ENCODE data around the gene CASP14. TPM values are rescaled to one million over a fixed set of nuclear protein-coding genes. Genes with fewer than 3 reads are reported as not detected.

The CASP14 gene
- total and polyA plus RNA-seq, 9 of the 15 experiments (the other 6 are each of a cell fraction or from before 2014, with no cell fraction given), result not detected

GRCh38 chr19:15022752-15023151, 26.5 kb upstream of the CASP14 start:
- no peak overlapping the region for H3K4me2 ChIP-seq (ENCODE audit: insufficient read depth, low read length)
- CTCF ChIA-PET (ENCODE audit: low intra/inter-chr PET ratio), result no interaction called here
- no peaks in the 10 kb centered on the region for H3K9me1 ChIP-seq (ENCODE audit: control insufficient read depth, insufficient read depth, low read length)
- 28% methylated on average over 21 of the region's 31 CpGs for WGBS (ENCODE audit: insufficient coverage, low coverage, missing lambda C conversion rate)
- TF ChIP-seq, protein P1, sequence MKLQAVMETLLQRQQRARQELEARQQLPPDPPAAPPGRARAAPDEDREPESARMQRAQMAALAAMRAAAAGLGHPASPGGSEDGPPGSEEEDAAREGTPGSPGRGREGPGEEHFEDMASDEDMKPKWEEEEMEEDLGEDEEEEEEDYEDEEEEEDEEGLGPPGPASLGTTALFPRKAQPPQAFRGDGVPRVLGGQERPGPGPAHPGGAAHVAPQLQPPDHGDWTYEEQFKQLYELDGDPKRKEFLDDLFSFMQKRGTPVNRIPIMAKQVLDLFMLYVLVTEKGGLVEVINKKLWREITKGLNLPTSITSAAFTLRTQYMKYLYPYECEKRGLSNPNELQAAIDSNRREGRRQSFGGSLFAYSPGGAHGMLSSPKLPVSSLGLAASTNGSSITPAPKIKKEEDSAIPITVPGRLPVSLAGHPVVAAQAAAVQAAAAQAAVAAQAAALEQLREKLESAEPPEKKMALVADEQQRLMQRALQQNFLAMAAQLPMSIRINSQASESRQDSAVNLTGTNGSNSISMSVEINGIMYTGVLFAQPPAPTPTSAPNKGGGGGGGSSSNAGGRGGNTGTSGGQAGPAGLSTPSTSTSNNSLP (IDR thresholded peaks at IDR 0.05; ENCODE audit: borderline replicate concordance, low read depth, low read length), result no peak
- no peak for TF ChIP-seq TSC22D4 (tag; IDR thresholded peaks at IDR 0.05)
- no peak for TF ChIP-seq TRIM24 (IDR thresholded peaks at IDR 0.05)
- no peak for TF ChIP-seq GATAD2B (IDR thresholded peaks at IDR 0.05; ENCODE audit: borderline replicate concordance)
- POLR2A ChIA-PET, result interaction anchor here (0.7 kb wide), 1 partner anchor 42 kb away, joined by 3 read pairs; no protein-coding TSS in a partner anchor
- no peak for DNase-seq (ENCODE audit: extremely low read depth in 1 of 4, low spot score in 3 of 4)
- H3K4me1 ChIP-seq (replicated peaks in 1 of 2; ENCODE audit: control insufficient read depth in 2 of 2, insufficient read depth in 2 of 2, low read length in 2 of 2), result peaks cover 0 to 5% of the 10 kb centered on the region in 2 experiments; a peak in 1 of 5 replicates
- no peaks in the 10 kb centered on the region for H4K20me1 ChIP-seq (replicated peaks; ENCODE audit: control insufficient read depth, insufficient read depth, low read length)
- FAIRE-seq, result no peak
- intact Hi-C loops (cut with micrococcal nuclease), result no loop called here
- no peaks in the 10 kb centered on the region for H3K36me3 ChIP-seq (ENCODE audit: control insufficient read depth, insufficient read depth, low read length)
- H3K27me3 ChIP-seq (ENCODE audit: control insufficient read depth in 2 of 2, insufficient read depth in 2 of 2, low read length in 2 of 2), result peaks cover 6 to 31% of the 10 kb centered on the region in 2 experiments; a peak in 4 of 5 replicates
- in situ Hi-C loops (cut with MboI), result no loop called here
- no peak for ATAC-seq
- no peak overlapping the region for H3K27ac ChIP-seq (ENCODE audit: extremely low read depth, low read depth, low read length)
- H2AFZ ChIP-seq (ENCODE audit: low read depth, low read length), result no peak overlapping the region
- H3K9me3 ChIP-seq (replicated peaks; ENCODE audit: control insufficient read depth, insufficient read depth, low read depth, low read length), result no peaks in the 10 kb centered on the region
- no peak overlapping the region for H3K9ac ChIP-seq (ENCODE audit: insufficient read depth in 1 of 2, low read depth in 2 of 2, low read length in 2 of 2)
- BruUV-seq (replicated peaks), result no TSS peak
- no peaks in the 10 kb centered on the region for H3K79me2 ChIP-seq (ENCODE audit: control insufficient read depth, insufficient read depth, low read length)
- no peak overlapping the region for H3K4me3 ChIP-seq

Data from K562 (cell line).